HCT116 (cell line): ENCODE data around the gene SEC14L1. TPM values are rescaled to one million over a fixed set of nuclear protein-coding genes. Genes with fewer than 3 reads are reported as not detected.
A peak's percentile ranks its signal among the peaks of the same experiment; 100 is the strongest.

ENCODE experiments used
- ATAC-seq: fragments of 200-7000 bp; cut with Tn5 transposase; 2 replicates; pipeline ENCODE4 v1.9.1; 2020; ENCODE audit warnings: mild to moderate bottlenecking, moderate library complexity
- BruUV-seq: library from RNA; stranded (reverse); fragments of 400-500 nt; replicated peaks from 2 replicates; lab custom pipeline; 2021; lab: Mats Ljungman, UMichigan
- CTCF ChIA-PET: fragments of 300-600 bp; sonication (Branson Sonifier 250); formaldehyde crosslinking; loops from one replicate; lab custom pipeline; 2021; ENCODE audit warnings: antibody characterized with exemption; lab: Charles Lee
- POLR2A ChIA-PET: fragments of 300-600, 350-600 bp; sonication (Branson Sonifier 250); formaldehyde crosslinking; loops from one replicate; lab custom pipeline; 2021; ENCODE audit warnings: antibody characterized with exemption; lab: Charles Lee
- RAD21 ChIA-PET, 2 experiments: fragments of 300-600 bp; sonication (Branson Sonifier 250); formaldehyde crosslinking; loops; one replicate each; lab custom pipeline; 2023; ENCODE audit warnings: low total read pairs in 2 of 2; ENCODE audit not compliant: uncharacterized antibody in 2 of 2, unreplicated experiment in 2 of 2, low non-redundant PET in 1 of 2; lab: Charles Lee
- DNase-seq: peaks from one replicate; pipeline ENCODE4 v3.0.0-alpha.2; 2010; ENCODE audit warnings: low read depth, low spot score
- H2AFZ ChIP-seq: fragments of 200-600 bp; shearing (Covaris generic), sonication (generic); 2 replicates; pipeline ENCODE4 v1.6.1; 2017; ENCODE audit warnings: low read depth, mixed run types, mixed read lengths, antibody characterized with exemption, low read length; ENCODE audit not compliant: poor library complexity, severe bottlenecking
- H3K27ac ChIP-seq: 2 replicates; pipeline ENCODE4 v1.5.1; 2012; ENCODE audit warnings: low read depth, low read length
- H3K27me3 ChIP-seq: fragments of 200-600 bp; sonication (generic); 2 replicates; pipeline ENCODE4 v1.6.1; 2016; ENCODE audit warnings: mixed run types, low read length, mixed read lengths; ENCODE audit not compliant: insufficient read depth
- H3K36me3 ChIP-seq, 2 experiments: fragments of 200-500 bp in 1 of 2; fragments of 200-600 bp in 1 of 2; sonication (Bioruptor generic) in 1 of 2; sonication (generic) in 1 of 2; 2 replicates each; pipeline versions ENCODE4 v1.5.1 to v1.6.1; 2014 to 2016; ENCODE audit warnings: low read length in 2 of 2, inconsistent platforms in 1 of 2, mixed read lengths in 1 of 2, mixed run types in 1 of 2; ENCODE audit not compliant: insufficient read depth in 2 of 2, control insufficient read depth in 1 of 2
- H3K4me1 ChIP-seq, 2 experiments: fragments of 200-600 bp in 1 of 2; sonication (generic) in 1 of 2; 2 replicates each; pipeline versions ENCODE4 v1.5.1 to v1.6.1; 2012 to 2017; ENCODE audit warnings: low read length in 2 of 2, inconsistent platforms in 1 of 2, mild to moderate bottlenecking in 1 of 2, mixed read lengths in 1 of 2, mixed run types in 1 of 2, moderate library complexity in 1 of 2; ENCODE audit not compliant: insufficient read depth in 2 of 2, control insufficient read depth in 1 of 2
- H3K4me2 ChIP-seq: fragments of 200-600 bp; sonication (generic); 2 replicates; pipeline ENCODE4 v1.6.1; 2017; ENCODE audit warnings: mixed run types, low read length, mixed read lengths
- H3K4me3 ChIP-seq, 2 experiments: fragments of 200-600 bp in 1 of 2; sonication (generic) in 1 of 2; replicated peaks in 1 of 2; 2 replicates each; pipeline ENCODE4 v1.5.1; 2011 to 2016; ENCODE audit warnings: low read length in 2 of 2, control low read depth in 1 of 2, low read depth in 1 of 2, mild to moderate bottlenecking in 1 of 2, mixed read lengths in 1 of 2, mixed run types in 1 of 2
- H3K79me2 ChIP-seq: fragments of 200-600 bp; sonication (generic); 2 replicates; pipeline ENCODE4 v1.6.1; 2017; ENCODE audit warnings: mild to moderate bottlenecking, mixed run types, low read length, moderate library complexity, mixed read lengths; ENCODE audit not compliant: insufficient read depth
- H3K9ac ChIP-seq: fragments of 200-600 bp; sonication (generic); 2 replicates; pipeline ENCODE4 v1.6.1; 2016; ENCODE audit warnings: low read length, mixed read lengths
- H3K9me2 ChIP-seq: fragments of 200-600 bp; sonication (generic), shearing (Covaris generic); 2 replicates; pipeline ENCODE4 v1.6.1; 2017; ENCODE audit warnings: mixed run types, mild to moderate bottlenecking, moderate library complexity; ENCODE audit not compliant: insufficient read depth
- H3K9me3 ChIP-seq, 2 experiments: fragments of 200-500 bp in 1 of 2; fragments of 200-600 bp in 1 of 2; sonication (Bioruptor generic) in 1 of 2; sonication (generic) in 1 of 2; 2 replicates each; pipeline ENCODE4 v1.6.1; 2014 to 2017; ENCODE audit warnings: low read length in 2 of 2, mixed read lengths in 2 of 2, inconsistent platforms in 1 of 2, low read depth in 1 of 2, mild to moderate bottlenecking in 1 of 2, mixed run types in 1 of 2, moderate library complexity in 1 of 2; ENCODE audit not compliant: control insufficient read depth in 1 of 2, insufficient read depth in 1 of 2
- H4K20me1 ChIP-seq: fragments of 200-600 bp; sonication (generic), shearing (Covaris generic); 2 replicates; pipeline ENCODE4 v1.6.1; 2017; ENCODE audit warnings: mixed run types, mild to moderate bottlenecking, moderate library complexity; ENCODE audit not compliant: insufficient read depth
- CBX3 ChIP-seq: IDR thresholded peaks from 2 replicates; pipeline ENCODE4 v1.6.1; 2012; ENCODE audit warnings: low read depth
- TCF7L2 ChIP-seq: IDR thresholded peaks from 2 replicates; pipeline ENCODE4 v1.7.0; 2011; ENCODE audit warnings: borderline replicate concordance, inconsistent platforms; ENCODE audit not compliant: insufficient read depth, insufficient read length; ENCODE audit errors: extremely low read depth
- YY1 ChIP-seq: IDR thresholded peaks from 2 replicates; pipeline ENCODE4 v1.6.1; 2011; ENCODE audit warnings: low read length, low read depth, moderate library complexity, mild to moderate bottlenecking; ENCODE audit not compliant: insufficient replicate concordance; ENCODE audit errors: extremely low read depth
- intact Hi-C: fragments of 100-400 bp; cut with micrococcal nuclease; formaldehyde crosslinking; loops from 2 replicates; pipeline ENCODE4 v1.10.0; 2022
- total RNA-seq: library from RNA; stranded (reverse); gene quantifications from one replicate; pipeline ENCODE4 v1.2.1, GENCODE V29; 2021; ENCODE audit not compliant: unreplicated experiment
- TF ChIP-seq, protein P1 (sequence below), 3 experiments: fragments of 200-600 bp in 1 of 3; sonication (generic) in 1 of 3; IDR thresholded peaks in 2 of 3; conservative IDR thresholded peaks in 1 of 3; 2 replicates each; pipeline ENCODE4 v1.5.1; 2012 to 2017; ENCODE audit warnings: low read depth in 2 of 3, low read length in 2 of 3, antibody characterized with exemption in 1 of 3, borderline replicate concordance in 1 of 3, control low read depth in 1 of 3, mild to moderate bottlenecking in 1 of 3, mixed read lengths in 1 of 3, mixed run types in 1 of 3, moderate library complexity in 1 of 3; ENCODE audit not compliant: insufficient read depth in 1 of 3

The SEC14L1 gene
- total RNA-seq, 1 experiment from 2014 or later, result 59.7 TPM

DNA sequence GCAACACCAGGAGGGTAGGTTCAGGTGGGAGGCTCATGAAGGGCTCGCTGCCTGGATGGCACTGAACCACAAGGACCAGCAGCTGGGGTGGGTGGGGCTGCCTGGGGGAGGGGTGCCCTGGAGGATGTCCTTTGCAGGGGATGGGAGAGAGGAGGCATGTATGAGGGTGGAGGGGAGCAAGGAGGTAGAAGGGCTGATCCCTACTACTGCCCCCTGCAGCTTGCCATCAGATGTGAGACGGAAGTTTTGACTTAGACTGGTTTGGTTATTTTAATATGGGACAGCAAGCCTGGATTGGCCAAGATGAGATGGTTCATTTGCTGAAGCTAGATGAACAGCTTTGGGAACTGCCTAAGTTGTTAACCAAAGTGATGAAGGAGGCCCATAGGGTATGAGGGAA, 115.9 kb downstream of the SEC14L1 start:
- TF ChIP-seq, protein P1, sequence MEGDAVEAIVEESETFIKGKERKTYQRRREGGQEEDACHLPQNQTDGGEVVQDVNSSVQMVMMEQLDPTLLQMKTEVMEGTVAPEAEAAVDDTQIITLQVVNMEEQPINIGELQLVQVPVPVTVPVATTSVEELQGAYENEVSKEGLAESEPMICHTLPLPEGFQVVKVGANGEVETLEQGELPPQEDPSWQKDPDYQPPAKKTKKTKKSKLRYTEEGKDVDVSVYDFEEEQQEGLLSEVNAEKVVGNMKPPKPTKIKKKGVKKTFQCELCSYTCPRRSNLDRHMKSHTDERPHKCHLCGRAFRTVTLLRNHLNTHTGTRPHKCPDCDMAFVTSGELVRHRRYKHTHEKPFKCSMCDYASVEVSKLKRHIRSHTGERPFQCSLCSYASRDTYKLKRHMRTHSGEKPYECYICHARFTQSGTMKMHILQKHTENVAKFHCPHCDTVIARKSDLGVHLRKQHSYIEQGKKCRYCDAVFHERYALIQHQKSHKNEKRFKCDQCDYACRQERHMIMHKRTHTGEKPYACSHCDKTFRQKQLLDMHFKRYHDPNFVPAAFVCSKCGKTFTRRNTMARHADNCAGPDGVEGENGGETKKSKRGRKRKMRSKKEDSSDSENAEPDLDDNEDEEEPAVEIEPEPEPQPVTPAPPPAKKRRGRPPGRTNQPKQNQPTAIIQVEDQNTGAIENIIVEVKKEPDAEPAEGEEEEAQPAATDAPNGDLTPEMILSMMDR (IDR thresholded peaks at IDR 0.05 in 2 of 3, conservative IDR thresholded peaks at IDR 0.05 in 1 of 3; ENCODE audit: borderline replicate concordance in 1 of 3, insufficient read depth in 1 of 3, low read depth in 2 of 3, low read length in 2 of 3), result peak in 2 of 3 experiments; percentile 46; a peak in 4 of 6 replicates
- TF ChIP-seq YY1, result no peak
- TF ChIP-seq CBX3, result no peak
- H3K79me2 ChIP-seq, result no peaks in the 10 kb centered on the region
- H3K4me2 ChIP-seq, result peak overlapping the region; percentile 83
- no peak overlapping the region for H3K27ac ChIP-seq
- CTCF ChIA-PET, result interaction anchor here (0.6 to 2.5 kb wide), 6 partner anchors 9 to 179 kb away, joined by 3 to 16 read pairs (median 3); no protein-coding TSS in a partner anchor
- H4K20me1 ChIP-seq, result no peaks in the 10 kb centered on the region
- H3K27me3 ChIP-seq, result no peaks in the 10 kb centered on the region
- no peaks in the 10 kb centered on the region for H3K9me3 ChIP-seq
- intact Hi-C loops, result loop anchor here (10.0 kb wide), 1 partner anchor 238 kb away; no protein-coding TSS in a partner anchor
- H2AFZ ChIP-seq, result no peak overlapping the region
- ATAC-seq, result no peak
- DNase-seq, result no peak
- H3K4me1 ChIP-seq, result peaks cover 33 to 45% of the 10 kb centered on the region in 2 experiments
- POLR2A ChIA-PET, result interaction anchor here (0.6 to 2.6 kb wide), 3 partner anchors 23 to 385 kb away, joined by 3 to 16 read pairs (median 4); no protein-coding TSS in a partner anchor
- no peak overlapping the region for H3K4me3 ChIP-seq
- no TSS peak for BruUV-seq
- no peaks in the 10 kb centered on the region for H3K36me3 ChIP-seq
- no peaks in the 10 kb centered on the region for H3K9me2 ChIP-seq
- H3K9ac ChIP-seq, result peak overlapping the region; percentile 71; the same call in 1 of the 2 replicates
- RAD21 ChIA-PET, result no interaction called here

- RAD21 ChIA-PET, result no interaction called here
- DNase-seq (no peak), ATAC-seq (no peak)
- Histone ChIP-seq H3K36me3 (no peaks in the 10 kb centered on the region), H3K9ac (no peak overlapping the region), H3K9me3 (no peaks in the 10 kb centered on the region), H3K79me2 (no peaks in the 10 kb centered on the region), H3K4me3 (no peak overlapping the region), H3K9me2 (no peaks in the 10 kb centered on the region), H3K4me2 (no peak overlapping the region), H3K4me1 (peaks cover 33 to 45% of the 10 kb centered on the region in 2 experiments), H3K27ac (no peak overlapping the region), H2AFZ (no peak overlapping the region), H3K27me3 (no peaks in the 10 kb centered on the region), H4K20me1 (no peaks in the 10 kb centered on the region)
- intact Hi-C loops, result loop anchor here (10.0 kb wide), 1 partner anchor 238 kb away; no protein-coding TSS in a partner anchor
- CTCF ChIA-PET, result interaction anchor here (1.1 kb wide), 1 partner anchor 32 kb away, joined by 3 read pairs; no protein-coding TSS in a partner anchor
- POLR2A ChIA-PET, result interaction anchor here (1.7 kb wide), 1 partner anchor 385 kb away, joined by 3 read pairs; no protein-coding TSS in a partner anchor
- no TSS peak for BruUV-seq
- no peak for TF ChIP-seq TCF7L2
Measured at GRCh38 chr17:77257169-77257568, 116.4 kb downstream of the SEC14L1 start.
